Activated CD8-positive, alpha-beta memory T cell treated with anti-CD3 and anti-CD28 coated beads, Interleukin-2, amount 50 U/mL, for 1 hour (primary cell): ENCODE results near the gene DDC.
"Not testable (repeated sequence)": the region's sequence is repeated elsewhere in the genome, so short reads cannot be mapped to it uniquely, and the experiment has no call there.

Experiments
- DNase-seq: peaks from one replicate; pipeline ENCODE4 v3.0.0-alpha.2; 2020; ENCODE audit errors: extremely low read depth

Gene DDC

GRCh38 chr7:50588937-50589336, 23.7 kb upstream of the DDC start:
- no peak for DNase-seq

GRCh38 chr7:50587737-50588136, 22.5 kb upstream of the DDC start:
- DNase-seq, result no peak

DNA sequence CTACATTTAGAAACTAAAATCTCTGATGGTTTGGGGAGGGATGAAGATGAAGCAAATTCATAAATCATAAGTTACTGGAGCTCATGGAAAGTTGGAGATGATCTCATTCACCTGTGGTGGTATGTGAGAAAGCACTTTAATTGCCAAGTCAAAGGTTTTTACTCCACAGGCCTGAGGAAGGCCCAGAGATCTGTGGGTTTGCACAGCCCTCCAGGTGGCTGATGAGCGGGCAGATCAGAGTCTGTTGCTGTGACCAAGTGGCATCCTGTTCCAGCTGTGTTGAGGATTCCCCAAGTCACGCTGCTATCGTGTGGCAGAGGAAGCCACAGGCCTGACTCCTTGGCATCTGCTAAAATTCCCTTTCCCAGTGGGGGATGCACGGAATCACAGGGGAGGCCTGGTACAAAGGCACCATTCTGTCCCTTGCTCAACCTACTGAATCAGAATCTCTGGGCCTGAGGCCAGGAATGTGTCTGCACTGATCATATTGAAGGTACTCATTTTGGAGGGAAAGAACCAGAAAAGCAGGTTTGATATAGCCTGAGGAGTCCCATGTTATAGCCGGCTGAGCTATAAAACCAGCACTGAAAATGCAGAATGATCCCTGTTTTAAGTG, 19.7 kb upstream of the DDC start:
- no peak for DNase-seq

DNA sequence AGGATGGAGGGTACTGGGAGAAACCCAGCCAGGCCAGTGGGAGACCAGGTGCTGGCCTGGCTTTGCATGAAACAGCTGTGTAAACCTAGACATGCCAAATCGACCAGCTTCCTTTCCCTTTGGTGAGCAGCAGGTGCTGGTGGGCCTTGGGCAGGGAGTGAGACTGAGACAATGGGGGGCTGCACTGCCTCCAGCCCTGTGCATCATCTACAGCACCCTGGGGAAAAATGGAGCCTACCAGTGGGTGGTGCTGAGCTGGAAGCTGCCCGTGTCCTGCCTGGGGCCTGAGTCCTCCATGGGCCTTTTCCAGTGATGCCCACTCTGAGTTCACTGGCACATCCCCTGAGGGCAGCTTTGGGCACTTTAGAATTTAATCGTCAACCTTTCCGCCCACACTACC, 19.2 kb upstream of the DDC start:
- DNase-seq, result no peak

- not testable (repeated sequence) for DNase-seq
Observed at GRCh38 chr7:50583295-50583694, 18.1 kb upstream of the DDC start.

DNA sequence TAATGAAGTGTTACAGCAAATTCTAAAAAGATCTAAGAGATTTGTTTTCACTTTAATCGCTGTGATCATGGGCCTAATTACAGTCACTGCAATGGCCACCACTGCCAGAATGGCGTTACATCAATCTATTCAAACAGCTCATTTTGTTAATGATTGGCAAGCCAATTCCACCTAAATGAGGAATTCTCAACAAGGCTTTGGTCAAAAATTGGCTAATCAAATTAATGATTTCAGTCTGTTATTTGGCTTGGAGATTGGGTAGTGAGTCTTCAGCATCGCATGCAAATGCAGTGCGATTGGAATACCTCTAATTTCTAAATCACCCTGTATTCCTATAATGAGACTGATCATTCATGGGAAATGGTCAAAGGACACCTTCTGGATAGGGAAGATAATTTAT, 17.1 kb upstream of the DDC start:
- DNase-seq, result not testable (repeated sequence)

DNA sequence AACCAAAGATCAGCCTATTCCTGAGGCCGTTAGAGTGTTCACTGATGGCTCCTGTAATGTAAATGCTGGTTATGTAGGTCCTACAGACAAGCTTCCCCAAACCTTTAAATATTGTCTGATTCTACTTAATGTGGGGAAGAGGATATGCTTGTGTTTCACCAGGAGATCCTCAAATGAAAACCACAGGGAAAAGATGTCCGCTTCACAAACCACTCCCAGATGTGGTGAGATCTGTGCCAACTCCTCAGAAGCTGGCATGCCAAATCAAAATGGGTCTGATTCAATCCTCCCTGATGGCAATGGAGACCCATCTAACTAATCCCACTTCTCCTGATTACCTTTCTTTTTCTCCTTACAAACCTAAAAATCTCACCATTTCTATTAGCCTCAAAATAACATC, 15.5 kb upstream of the DDC start:
- not testable (repeated sequence) for DNase-seq

DNA sequence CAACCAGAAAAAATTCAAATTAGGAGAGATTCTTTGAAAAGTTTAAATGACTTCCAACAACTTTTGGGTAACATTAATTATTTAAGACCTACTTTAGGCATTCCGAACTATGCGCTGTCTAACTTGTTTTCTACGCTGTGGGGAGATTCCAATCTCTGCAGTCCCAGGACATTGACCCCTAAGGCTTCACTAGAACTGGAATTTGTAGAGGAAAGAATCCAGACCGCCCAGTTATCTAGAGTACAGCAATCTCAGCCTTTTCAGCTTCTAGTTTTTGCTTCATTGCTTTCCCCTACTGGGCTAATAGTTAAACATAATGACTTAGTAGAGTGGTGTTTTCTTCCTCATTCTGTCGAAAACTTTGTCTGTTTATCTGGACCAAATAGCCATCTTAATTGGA, 14.9 kb upstream of the DDC start:
- DNase-seq, result no peak

- not testable (repeated sequence) for DNase-seq
Observed at GRCh38 chr7:50578105-50578504, 12.9 kb upstream of the DDC start.

DNA sequence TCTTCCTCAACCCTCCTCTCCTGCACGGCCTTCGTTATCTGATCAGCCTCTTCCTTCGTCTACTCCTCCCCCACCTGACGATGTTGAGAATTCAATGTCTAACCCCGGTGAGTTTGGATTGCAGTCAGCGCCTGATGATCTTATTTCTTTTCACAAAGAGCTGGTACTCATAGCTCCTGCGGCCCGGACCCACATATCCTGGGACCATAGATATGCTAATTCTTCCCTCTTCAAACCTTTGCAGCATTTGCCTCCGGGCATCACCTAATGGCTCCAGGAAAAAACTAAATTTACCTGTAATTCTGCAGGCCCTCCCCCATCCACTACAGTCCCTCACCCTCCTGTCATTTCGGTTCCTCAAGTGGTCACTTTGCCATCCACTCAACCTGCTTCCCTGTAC, 12.4 kb upstream of the DDC start:
- no peak for DNase-seq

DNA sequence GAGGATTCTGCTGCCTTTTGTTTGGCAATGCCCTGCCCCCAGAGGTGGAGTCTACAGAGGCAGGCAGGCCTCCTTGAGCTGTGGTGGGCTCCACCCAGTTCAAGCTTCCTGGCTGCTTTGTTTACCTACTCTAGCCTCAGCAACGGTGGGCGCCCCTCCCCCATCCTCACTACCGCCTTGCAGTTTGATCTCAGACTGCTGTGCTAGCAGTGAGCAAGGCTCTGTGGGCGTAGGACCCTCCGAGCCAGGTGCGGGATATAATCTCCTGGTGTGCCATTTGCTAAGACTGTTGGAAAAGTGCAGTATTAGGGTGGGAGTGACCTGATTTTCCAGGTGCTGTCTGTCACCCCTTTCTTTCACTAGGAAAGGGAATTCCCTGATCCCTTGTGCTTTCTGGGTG, 11.2 kb upstream of the DDC start:
- DNase-seq, result not testable (repeated sequence)

GRCh38 chr7:50567715-50568261, 2.6 kb upstream of the DDC start:
- no peak for DNase-seq

GRCh38 chr7:50565977-50566376, 772 bp upstream of the DDC start:
- no peak for DNase-seq

- DNase-seq, result no peak
Observed at GRCh38 chr7:50565559-50565916, 333 bp upstream of the DDC start.

DNA sequence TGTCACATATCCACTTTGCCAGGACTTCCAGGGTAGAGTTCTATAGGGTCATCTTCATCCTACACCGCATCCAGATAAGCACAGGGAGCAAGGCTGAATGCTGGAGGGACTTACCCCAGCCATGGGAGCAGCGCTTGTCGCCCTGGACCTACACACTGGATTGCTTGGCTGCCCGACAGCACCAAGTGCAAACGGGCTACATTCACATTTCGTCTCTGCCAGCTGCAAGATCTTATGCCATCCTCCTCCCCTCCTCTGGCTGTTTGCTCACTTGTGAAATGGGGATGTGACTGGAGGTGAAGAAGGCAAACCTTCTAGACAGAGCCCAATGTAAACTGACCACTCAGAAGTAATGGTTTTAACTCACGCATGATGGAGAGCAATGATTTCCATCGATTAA, 1.0 kb downstream of the DDC start:
- DNase-seq, result no peak

GRCh38 chr7:50562136-50562535, 3.1 kb downstream of the DDC start:
- DNase-seq, result no peak

- DNase-seq, result no peak
Observed at GRCh38 chr7:50560865-50561351, 4.3 kb downstream of the DDC start.

GRCh38 chr7:50559881-50560280, 5.3 kb downstream of the DDC start:
- no peak for DNase-seq

DNA sequence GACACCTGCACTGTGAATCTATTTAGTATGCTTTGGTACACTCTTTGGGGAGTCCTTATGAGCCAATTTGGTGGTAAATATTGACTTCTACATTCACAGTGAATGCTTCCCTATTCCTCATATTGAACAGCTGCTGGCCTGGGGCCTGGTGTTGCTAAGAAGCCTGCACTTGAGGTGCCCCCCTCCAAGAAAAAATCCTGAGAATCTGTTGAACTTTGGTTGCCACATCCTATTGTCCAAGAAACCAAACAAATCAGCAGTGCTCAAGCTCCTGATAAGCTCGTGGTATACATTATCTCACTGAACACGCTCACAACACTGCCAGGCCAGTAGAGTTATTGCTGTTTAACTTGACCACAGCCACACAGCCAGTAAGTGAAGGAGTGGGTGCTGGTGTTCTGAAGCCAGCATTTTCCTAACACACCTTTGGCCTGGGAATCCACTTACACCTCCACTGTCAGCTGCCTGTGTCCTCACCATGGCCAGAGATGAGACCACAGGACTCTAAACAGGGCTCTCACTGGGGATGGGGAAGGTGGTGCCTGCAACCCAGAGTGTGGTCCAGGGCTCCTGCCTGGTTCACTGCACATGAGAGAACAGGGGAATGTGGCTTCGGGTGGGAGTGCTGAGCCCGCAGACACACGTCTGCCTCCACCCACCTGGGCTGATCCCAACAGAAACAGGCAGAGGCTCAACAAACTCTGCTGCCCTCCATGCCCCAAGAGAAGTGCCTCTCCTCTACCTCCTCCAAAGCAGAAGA, 6.7 kb downstream of the DDC start:
- DNase-seq, result no peak

- no peak for DNase-seq
Observed at GRCh38 chr7:50557099-50557498, 8.1 kb downstream of the DDC start.

- DNase-seq, result no peak
Observed at GRCh38 chr7:50556247-50556991, 8.8 kb downstream of the DDC start.

DNA sequence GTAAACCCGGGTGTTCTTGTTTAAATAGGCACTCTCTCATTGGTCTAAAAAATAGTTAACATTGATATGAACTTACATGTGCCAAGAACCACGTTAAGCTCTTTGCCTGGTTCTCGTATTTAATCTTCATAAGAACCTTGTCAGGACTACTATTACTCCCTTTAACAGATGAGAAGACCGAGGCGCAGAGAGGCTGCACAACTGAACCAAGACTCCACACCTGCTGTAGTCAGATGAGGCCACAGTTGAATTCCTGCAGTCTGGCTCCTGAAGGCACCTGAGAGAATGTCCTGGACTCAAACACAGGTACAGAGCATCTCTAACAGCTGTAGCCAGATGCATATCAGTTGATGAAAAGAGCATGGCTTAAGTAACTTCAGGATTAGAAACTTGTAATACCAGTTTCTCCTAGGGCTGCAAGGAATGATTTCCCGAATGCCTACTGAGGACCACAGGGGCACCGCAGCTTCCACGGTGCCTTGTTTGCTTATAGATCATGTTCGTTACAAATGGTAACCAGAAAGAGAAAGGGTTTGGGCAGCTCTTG, 9.5 kb downstream of the DDC start:
- no peak for DNase-seq
